KOPT-K1 (cell line): ENCODE data around the gene GPR183.
"Not testable (repeated sequence)": the region's sequence is repeated elsewhere in the genome, so short reads cannot be mapped to it uniquely, and the experiment has no call there.

Experiments
- H3K27ac ChIP-seq: fragments of 200-600 bp; sonication (generic); 2 replicates; pipeline ENCODE4 v1.5.1; 2016; ENCODE audit warnings: antibody characterized with exemption, mild to moderate bottlenecking, low read depth, low read length; ENCODE audit not compliant: poor library complexity, severe bottlenecking
- H3K36me3 ChIP-seq: fragments of 200-600 bp; sonication (generic); 2 replicates; pipeline ENCODE4 v1.5.1; 2017; ENCODE audit warnings: antibody characterized with exemption, mild to moderate bottlenecking, low read length, moderate library complexity; ENCODE audit not compliant: insufficient read depth
- H3K9me3 ChIP-seq: fragments of 200-600 bp; sonication (generic); 2 replicates; pipeline ENCODE4 v1.5.1; 2017; ENCODE audit warnings: antibody characterized with exemption, low read length, mild to moderate bottlenecking; ENCODE audit not compliant: insufficient read depth, poor library complexity, severe bottlenecking

Gene GPR183

DNA sequence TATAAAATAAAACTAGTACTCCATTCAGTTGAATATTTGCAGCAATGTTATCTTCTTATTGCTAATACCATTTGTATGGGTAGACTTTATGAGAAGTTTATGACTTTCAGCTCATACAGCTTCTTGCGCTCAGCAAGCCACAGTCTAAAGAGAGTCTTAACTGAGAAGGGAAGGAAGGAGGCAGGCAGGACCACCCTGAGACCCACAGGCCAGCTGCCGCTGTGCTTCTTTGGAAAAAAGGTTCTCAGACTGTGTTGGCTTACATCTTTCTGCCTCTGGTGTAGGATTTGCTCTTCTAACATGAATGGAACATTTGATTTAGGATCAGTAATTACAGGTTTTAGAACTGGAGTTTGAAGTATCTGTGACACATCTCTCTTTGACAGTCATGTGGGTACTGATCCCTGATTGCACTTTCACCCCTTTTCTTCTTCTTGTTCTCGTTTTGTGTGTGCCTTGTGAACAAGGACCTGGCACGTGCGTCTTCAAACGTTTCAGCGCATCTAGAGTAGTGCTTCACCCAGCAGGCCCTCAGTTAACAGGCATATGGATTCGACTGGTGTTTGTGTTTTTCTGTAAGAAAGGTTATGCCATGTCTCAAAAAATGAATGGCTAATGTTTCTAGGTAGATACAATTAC is 41.9 kb downstream of the GPR183 start:
- Histone ChIP-seq H3K36me3 (peaks cover 41% of the 10 kb centered on the region), H3K9me3 (no peaks in the 10 kb centered on the region), H3K27ac (no peak overlapping the region)

DNA sequence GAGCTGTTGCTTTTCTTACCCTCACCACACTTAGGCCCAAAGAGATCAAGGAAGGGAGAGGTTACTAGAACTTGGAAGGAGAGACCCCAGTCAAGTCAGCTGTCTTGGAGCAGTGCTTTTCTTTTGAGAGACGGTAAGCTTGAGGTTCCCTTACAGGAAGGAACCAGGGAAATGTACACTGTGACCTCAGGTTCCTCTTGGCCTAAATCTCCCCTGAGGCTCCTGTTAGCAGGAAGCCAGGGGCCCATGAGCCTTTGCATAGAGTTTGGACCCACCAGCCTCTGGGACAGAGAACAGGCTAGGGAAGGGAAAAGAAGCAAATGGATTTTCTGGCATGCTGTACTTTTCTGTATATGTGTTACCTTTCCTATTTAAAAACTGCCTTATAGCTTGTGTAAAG is 43.1 kb downstream of the GPR183 start:
- Histone ChIP-seq H3K27ac (peak overlapping the region; percentile 21), H3K9me3 (no peaks in the 10 kb centered on the region), H3K36me3 (peaks cover 48% of the 10 kb centered on the region)

DNA sequence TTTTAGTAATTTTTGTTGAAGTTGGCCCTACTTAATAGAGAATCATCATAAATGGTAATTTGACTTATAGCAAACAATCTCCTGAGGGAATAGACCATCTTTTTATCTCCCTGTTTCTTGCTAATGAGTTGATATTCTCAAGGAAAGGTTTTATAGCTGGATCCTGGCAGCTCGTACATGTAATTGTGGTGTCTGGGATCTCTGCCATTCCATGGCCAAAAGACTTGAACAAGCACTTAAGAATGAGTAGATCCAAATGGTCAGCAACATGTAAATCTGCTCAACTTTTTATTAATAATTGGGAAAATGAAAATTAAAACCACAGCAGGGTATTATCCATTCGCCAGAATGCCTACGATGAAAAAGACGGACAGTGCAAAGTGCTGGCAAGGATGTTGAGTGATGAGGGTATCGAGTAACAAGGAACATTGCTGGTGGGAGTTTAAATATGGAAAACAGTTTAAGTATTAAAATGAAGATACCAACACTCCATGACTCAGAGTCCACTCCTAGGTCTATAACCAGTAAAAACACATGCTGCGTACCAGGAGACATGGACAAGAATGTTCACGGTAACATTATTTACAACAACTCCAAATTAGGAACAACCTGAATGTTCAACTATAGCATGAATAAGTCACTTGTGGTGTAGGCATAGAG is 43.9 kb downstream of the GPR183 start:
- no peaks in the 10 kb centered on the region for H3K9me3 ChIP-seq
- peaks cover 48% of the 10 kb centered on the region for H3K36me3 ChIP-seq
- H3K27ac ChIP-seq: no peak overlapping the region

DNA sequence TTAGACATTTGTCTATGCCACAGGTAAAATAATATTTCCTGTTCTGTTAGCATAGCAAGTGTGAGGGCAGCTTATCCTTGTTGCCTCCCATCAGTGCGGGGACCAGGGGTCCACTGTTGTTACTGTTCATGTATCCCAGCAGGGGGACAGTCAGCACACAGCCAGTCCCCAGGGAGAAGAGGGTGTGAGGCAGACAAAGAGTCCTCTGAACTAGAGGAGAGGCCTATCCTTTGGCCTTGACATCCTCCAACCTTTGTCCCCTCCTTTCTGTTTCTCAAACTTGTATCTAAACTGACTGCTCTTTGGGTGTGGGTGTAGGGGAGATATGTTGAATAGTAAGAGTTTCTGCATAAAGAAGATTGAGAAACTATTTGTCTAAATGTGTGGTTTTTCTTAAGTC is 46.1 kb downstream of the GPR183 start:
- Histone ChIP-seq H3K9me3 (no peaks in the 10 kb centered on the region), H3K27ac (no peak overlapping the region), H3K36me3 (peaks cover 40% of the 10 kb centered on the region)

DNA sequence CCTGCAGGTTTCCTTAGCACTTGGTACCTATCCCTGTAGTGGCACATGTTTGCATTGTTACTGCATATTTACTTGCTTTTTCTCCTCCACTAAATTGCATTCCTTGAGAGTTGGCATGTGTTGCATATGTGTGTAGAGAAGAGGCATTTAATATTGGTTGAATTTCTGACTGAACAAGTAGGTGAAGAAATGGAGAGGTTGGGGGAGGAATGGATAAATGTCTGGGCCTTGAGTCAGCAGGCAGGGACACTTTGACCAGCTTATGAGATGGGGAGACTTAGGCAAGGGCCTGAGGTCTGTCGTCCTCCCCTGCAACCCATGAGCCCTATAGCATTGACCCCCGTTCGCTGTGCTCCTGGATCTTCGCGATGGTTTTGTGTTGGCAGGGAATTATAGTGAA is 47.0 kb downstream of the GPR183 start:
- Histone ChIP-seq H3K9me3 (no peaks in the 10 kb centered on the region), H3K36me3 (peaks cover 42% of the 10 kb centered on the region), H3K27ac (peak overlapping the region; percentile 60)

DNA sequence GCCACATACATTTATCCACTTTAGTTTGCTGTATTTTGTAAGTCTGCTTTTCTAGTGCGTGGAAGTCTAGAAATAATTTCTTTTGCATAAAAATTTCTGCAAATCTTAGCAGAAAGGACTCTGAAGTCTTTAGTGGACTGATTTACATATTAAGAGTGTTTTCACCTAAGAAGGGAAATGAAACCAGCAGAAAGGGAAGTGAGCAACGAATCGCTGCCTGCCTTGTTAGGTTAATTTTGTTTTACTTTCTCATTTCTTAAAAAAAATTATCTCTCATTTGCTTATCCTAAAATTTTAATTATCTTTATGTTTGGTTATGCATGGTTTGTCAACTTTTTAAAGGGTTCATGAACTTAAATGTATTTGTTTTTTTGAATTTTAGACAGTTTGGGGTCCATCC is 48.3 kb downstream of the GPR183 start:
- H3K27ac ChIP-seq: peak overlapping the region; percentile 60
- peaks cover 37% of the 10 kb centered on the region for H3K36me3 ChIP-seq
- H3K9me3 ChIP-seq: no peaks in the 10 kb centered on the region

DNA sequence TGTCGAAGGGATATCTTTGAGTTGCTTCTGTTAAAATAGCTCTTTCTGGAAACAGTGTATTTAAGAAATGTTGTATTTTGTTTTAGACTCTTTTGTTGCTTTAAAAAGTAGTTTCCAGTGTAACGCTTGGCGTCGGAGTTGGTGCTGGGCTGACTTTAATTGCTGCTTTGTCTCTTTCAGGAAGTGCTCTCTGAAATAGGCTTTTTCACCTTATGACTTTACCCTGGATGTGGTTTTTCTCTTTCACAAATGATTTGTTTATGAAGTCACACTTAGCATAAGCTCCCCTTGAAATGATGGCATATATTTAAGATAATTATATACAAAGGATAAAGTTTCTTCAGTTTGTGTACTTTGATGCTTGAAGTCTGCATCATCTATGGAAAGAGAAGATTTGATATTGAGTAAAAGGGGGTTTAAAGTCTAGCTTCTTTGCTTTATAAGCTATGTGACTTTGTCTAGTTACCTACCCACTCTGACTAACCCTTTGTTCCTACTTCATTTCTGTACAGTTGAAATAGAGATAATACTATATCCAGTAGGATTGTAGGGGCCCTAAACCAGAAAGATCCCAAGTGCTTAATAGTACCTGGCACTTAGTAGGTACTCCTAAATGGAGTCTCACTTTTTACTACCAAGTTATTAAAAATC is 48.9 kb downstream of the GPR183 start, which contains the start of gene GPR18:
Gene GPR18 (minus strand): TSS at position 170 of the 651 bp plus-strand sequence. CDS start 2,507 bp downstream, outside the sequence.
- peak within 1 kb of the TSS; percentile 60 for H3K27ac ChIP-seq
- no peaks in the 10 kb centered on the region for H3K9me3 ChIP-seq
- peaks cover 31% of the 10 kb centered on the region for H3K36me3 ChIP-seq

DNA sequence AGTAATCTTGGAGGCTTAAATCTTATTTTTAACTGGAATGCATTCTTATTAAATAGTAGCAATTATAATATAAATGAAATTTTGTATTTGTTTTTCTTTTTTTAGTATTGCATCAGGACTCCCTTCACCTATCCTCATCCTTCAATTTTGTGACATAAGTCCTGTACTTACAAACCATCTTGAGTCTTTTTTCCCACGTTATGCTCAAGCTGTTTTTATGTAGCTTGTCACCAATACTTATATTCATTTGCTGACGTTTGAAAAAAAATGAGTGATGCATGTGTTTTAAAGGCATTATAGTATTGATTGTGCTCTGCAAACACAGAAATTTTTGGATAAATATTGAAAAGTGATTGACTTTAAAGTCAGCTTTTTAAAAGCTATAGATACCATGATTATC is 49.9 kb downstream of the GPR183 start:
- Histone ChIP-seq H3K27ac (no peak overlapping the region), H3K9me3 (no peaks in the 10 kb centered on the region), H3K36me3 (peaks cover 29% of the 10 kb centered on the region)

DNA sequence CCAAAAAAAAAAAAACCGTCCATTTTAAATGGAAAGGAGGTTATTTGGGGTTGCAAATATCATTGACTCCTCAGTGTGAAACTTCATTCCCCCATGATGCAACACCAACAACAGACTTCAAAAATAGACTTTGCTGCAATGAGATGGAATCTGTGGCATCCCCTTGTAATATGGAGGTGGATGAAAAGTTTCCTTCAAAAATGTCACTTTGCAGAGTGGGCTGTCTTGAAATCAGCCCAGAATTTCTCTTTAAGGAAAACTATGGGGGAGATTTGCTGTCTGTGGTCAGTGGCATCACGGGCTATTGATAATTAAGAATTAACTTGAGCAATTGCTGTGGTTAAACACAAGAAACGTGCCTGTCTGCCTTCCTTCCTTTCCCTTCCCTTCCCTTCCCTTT is 50.5 kb downstream of the GPR183 start:
- no peaks in the 10 kb centered on the region for H3K9me3 ChIP-seq
- peaks cover 35% of the 10 kb centered on the region for H3K36me3 ChIP-seq
- H3K27ac ChIP-seq: no peak overlapping the region

DNA sequence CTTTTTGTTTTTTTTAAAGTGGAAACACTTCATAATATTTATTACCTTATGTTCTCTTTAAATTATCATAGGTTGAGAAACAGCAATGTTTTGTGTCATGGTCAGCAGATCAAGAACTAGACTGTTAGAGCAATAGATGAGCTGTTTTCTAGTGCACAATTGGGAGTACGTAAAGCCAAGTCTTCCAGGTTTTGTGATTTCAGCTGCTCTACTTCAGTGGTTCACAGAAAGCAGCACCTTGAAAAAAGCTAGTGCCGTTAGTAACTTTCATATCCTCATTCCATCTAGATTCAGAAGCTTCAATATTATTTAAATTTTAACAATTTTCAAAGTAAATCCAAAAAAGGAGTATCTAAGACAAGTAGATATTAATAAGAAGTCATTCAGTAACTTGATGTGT is 50.9 kb downstream of the GPR183 start:
- no peak overlapping the region for H3K27ac ChIP-seq
- H3K36me3 ChIP-seq: peaks cover 40% of the 10 kb centered on the region
- no peaks in the 10 kb centered on the region for H3K9me3 ChIP-seq

DNA sequence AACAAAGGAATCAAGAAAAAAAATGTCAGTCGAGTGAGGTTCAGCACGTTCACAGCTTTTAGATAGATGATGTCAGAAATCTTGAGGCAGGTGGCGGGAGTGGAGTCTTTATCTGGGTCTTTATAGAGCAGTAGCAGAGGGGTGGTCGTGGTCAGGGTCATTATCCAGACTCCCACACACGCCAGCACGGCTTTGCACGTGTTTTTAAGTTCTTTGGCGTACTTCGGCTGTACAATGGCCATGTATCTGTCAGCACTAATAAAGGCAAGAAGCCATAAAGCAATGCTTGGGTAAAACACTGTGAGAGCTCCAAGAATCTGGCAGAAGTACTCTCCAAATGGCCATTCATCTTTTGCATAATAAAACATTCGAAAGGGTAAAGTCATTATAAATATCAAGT is 51.9 kb downstream of the GPR183 start:
- Histone ChIP-seq H3K27ac (no peak overlapping the region), H3K9me3 (no peaks in the 10 kb centered on the region), H3K36me3 (peaks cover 34% of the 10 kb centered on the region)

DNA sequence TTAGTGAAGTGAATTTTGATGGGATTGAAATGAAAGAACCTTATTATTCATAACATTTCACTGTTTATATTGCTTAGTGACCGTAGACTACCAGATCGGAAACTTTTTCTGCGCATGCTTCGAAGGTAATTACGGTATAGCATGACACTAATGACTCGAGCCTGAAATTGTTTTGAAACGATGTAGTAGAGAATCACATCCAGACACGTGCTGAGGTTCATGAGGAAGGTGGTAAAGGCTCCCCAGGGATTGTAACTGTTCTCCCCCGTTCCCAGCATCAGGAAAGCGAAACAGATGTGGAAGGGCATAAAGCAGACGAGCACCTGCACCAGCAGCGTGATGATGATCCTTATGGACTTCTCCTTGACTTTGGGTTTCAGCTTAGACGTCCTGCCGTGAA is 52.4 kb downstream of the GPR183 start:
- Histone ChIP-seq H3K36me3 (peaks cover 29% of the 10 kb centered on the region), H3K27ac (no peak overlapping the region), H3K9me3 (no peaks in the 10 kb centered on the region)

DNA sequence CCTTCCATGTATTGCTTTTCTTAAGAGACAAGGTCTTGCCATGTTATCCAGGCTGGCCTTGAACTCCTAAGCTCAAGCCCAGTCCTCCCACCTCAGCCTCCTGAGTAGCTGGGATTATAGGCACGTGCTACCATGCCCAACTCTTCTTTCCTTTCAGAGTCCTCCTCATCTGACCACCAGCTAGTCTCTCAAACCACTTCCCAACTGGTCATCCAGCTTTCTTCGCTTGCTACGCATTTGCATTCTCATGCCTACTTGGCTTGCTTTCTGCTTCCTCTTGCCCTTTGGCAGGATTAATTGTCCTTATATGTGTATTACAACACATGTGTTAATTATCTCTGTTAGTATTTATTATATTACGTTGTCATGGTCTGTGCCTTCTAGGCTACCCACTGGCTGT is 55.3 kb downstream of the GPR183 start:
- peaks cover 46% of the 10 kb centered on the region for H3K36me3 ChIP-seq
- H3K9me3 ChIP-seq: no peaks in the 10 kb centered on the region
- no peak overlapping the region for H3K27ac ChIP-seq

DNA sequence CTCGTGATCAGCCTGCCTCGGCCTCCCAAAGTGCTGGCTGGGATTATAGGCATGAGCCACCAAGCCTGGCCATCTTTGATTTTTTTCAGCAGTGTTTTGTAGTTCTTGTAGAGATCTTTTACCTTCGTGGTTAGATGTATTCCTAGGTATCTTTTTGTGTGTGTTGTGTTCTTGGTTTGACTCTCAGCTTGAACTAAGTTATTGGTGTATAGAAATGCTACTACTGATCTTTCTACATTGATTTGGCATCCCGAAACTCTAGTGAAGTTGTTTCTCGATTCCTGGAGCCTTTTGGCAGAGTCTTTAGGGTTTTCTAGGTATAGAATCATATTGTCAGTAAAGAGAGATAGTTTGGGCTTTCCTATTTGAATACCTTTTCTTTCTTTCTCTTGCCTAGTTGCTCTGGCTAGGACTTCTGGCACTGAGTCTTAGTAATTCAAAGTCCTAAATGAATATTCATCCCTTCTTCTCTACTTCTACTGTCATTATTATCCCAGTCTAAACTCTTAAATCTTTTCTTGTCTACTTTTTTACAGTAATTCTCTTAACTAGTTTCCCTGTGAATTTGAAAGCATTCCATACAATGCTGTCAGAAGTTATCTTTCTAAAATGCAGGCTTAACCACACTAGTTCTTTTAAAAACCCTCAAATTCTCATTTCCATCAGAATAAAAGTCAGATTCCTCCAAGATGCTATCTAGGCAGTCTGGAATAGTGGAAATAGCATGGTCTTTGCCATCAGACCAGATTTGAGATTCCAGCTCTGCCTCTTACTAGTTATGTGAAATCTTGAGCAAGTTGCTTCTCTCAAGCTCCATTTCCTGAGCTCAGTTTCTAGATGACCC is 56.0 kb downstream of the GPR183 start:
- no peak overlapping the region for H3K27ac ChIP-seq
- H3K9me3 ChIP-seq: no peaks in the 10 kb centered on the region
- peaks cover 52% of the 10 kb centered on the region for H3K36me3 ChIP-seq

DNA sequence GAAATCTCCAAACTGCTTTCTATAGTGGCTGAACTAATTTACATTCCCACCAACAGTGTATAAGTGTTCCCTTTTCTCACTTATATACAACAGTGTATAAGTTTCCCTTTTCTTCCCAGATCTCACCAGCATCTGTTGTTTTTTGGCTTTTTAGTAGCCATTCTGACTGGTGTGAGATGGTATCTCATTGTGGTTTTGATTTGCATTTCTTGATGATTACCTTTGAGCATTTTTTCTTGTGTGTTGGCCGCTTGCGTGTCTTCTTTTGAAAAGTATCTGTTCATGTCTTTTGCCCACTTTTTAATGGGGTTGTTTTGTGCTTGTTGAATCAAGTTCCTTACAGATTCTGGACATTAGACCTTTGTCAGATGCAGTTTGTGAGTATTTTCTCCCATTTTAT is 57.6 kb downstream of the GPR183 start:
- not testable (repeated sequence) for H3K27ac ChIP-seq, H3K9me3 ChIP-seq
- peaks cover 51% of the 10 kb centered on the region for H3K36me3 ChIP-seq
